Colonic mucosa (tissue), 4 donors: ENCODE results near the gene FKBP8. TPM values are rescaled to one million over a fixed set of nuclear protein-coding genes. Genes with fewer than 3 reads are reported as not detected.

Source experiments
- DNase-seq: peaks from one replicate; pipeline ENCODE4 v3.0.0-alpha.2; 2020
- H3K27ac ChIP-seq: fragments of 200-600 bp; one replicate; pipeline ENCODE4 v1.8.0; 2021
- H3K27me3 ChIP-seq: fragments of 200-600 bp; one replicate; pipeline ENCODE4 v1.8.0; 2021
- H3K36me3 ChIP-seq: fragments of 200-600 bp; one replicate; pipeline ENCODE4 v1.8.0; 2021
- H3K4me1 ChIP-seq: fragments of 200-600 bp; one replicate; pipeline ENCODE4 v1.8.0; 2021; ENCODE audit warnings: mild to moderate bottlenecking
- H3K4me3 ChIP-seq: fragments of 200-600 bp; one replicate; pipeline ENCODE4 v1.8.0; 2021
- H3K9ac ChIP-seq, 2 donors: one replicate each; pipeline ENCODE4 v1.7.0; 2013; ENCODE audit warnings: control low read depth in 2 of 2, low read depth in 2 of 2, low read length in 2 of 2
- H3K9me3 ChIP-seq: fragments of 200-600 bp; one replicate; pipeline ENCODE4 v1.8.0; 2021
- intact Hi-C: fragments of 100-400 bp; cut with DNase I; formaldehyde crosslinking; loops from one replicate; pipeline ENCODE4 v1.14.1; 2022
- total RNA-seq, 2 donors: library from RNA; stranded (reverse); fragmentation: NEBNext Ultra II Directional in 1 of 2; extraction: Animal tissue kit (Norgen Biotek cat#: 25700) in 1 of 2; gene quantifications; one replicate each; pipeline ENCODE4 v1.2.1, GENCODE V29; 2021
- TF ChIP-seq, protein P1 (sequence below): fragments of 200-600 bp; IDR thresholded peaks from one replicate; pipeline ENCODE4 v1.8.0; 2022; ENCODE audit warnings: antibody characterized with exemption, mild to moderate bottlenecking
- donor health status: healthy.
- donor health status: DM: no; HTN: no; CAD: no.
- donor health status: DM: no; HTN: no; CAD: no.

Gene FKBP8
- total RNA-seq, 2 donors from 2014 or later = 190 to 200 TPM

GRCh38 chr19:18483119-18483890, 60.1 kb downstream of the FKBP8 start:
- intact Hi-C loops = no loop called here
- H3K27ac ChIP-seq = no peak overlapping the region
- H3K27me3 ChIP-seq = no peaks in the 10 kb centered on the region
- no peak for DNase-seq
- H3K4me3 ChIP-seq = no peak overlapping the region
- no peaks in the 10 kb centered on the region for H3K9me3 ChIP-seq
- H3K9ac ChIP-seq = peak overlapping the region in 1 of 2 donors; percentile 27
- TF ChIP-seq, protein P1, sequence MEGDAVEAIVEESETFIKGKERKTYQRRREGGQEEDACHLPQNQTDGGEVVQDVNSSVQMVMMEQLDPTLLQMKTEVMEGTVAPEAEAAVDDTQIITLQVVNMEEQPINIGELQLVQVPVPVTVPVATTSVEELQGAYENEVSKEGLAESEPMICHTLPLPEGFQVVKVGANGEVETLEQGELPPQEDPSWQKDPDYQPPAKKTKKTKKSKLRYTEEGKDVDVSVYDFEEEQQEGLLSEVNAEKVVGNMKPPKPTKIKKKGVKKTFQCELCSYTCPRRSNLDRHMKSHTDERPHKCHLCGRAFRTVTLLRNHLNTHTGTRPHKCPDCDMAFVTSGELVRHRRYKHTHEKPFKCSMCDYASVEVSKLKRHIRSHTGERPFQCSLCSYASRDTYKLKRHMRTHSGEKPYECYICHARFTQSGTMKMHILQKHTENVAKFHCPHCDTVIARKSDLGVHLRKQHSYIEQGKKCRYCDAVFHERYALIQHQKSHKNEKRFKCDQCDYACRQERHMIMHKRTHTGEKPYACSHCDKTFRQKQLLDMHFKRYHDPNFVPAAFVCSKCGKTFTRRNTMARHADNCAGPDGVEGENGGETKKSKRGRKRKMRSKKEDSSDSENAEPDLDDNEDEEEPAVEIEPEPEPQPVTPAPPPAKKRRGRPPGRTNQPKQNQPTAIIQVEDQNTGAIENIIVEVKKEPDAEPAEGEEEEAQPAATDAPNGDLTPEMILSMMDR = no peak
- H3K36me3 ChIP-seq = no peaks in the 10 kb centered on the region
- H3K4me1 ChIP-seq = peaks cover 31% of the 10 kb centered on the region

Other genes with a start within 250 kb of the FKBP8 start
- gene LSM4, start 220.5 kb downstream of the FKBP8 start, total RNA-seq = 100 to 1,000 TPM; 128 to 308 TPM
- 10 to 100 TPM; 62.6 to 99.0 TPM for gene PGPEP1, start 203.0 kb downstream of the FKBP8 start, total RNA-seq
- 100 to 1,000 TPM; 120 to 159 TPM for gene GDF15, start 157.4 kb downstream of the FKBP8 start, total RNA-seq
- gene LRRC25, start 146.0 kb downstream of the FKBP8 start, total RNA-seq = 1 to 10 TPM; 1.4 to 3.9 TPM
- gene SSBP4, start 124.2 kb downstream of the FKBP8 start, total RNA-seq = 10 to 100 TPM; 40.1 to 77.3 TPM
- 10 to 100 TPM; 17.7 to 25.7 TPM for gene ISYNA1, start 105.4 kb downstream of the FKBP8 start, total RNA-seq
- 10 to 100 TPM; 16.3 to 18.6 TPM for gene ELL, start 21.5 kb downstream of the FKBP8 start, total RNA-seq
- gene KXD1, start 14.3 kb upstream of the FKBP8 start, total RNA-seq = 10 to 100 TPM; 66.8 to 80.4 TPM
- 1,000 to 10,000 TPM in 1 of 2 donors, 100 to 1,000 TPM in 1; 991 to 1,174 TPM for gene UBA52, start 28.3 kb upstream of the FKBP8 start, total RNA-seq
- 10 to 100 TPM; 46.7 to 79.6 TPM for gene REX1BD, start 45.2 kb upstream of the FKBP8 start, total RNA-seq
- 1 to 10 TPM in 1 of 2 donors, under 1 TPM in 1; 0.84 to 1.6 TPM for gene CRLF1, start 63.2 kb upstream of the FKBP8 start, total RNA-seq
- 1 to 10 TPM in 1 of 2 donors, under 1 TPM in 1; 0.27 to 1.4 TPM for gene TMEM59L, start 69.3 kb upstream of the FKBP8 start, total RNA-seq
- 10 to 100 TPM in 1 of 2 donors, 1 to 10 TPM in 1; 7.3 to 14.7 TPM for gene KLHL26, start 93.5 kb upstream of the FKBP8 start, total RNA-seq
- gene CRTC1, start 140.1 kb upstream of the FKBP8 start, total RNA-seq = 10 to 100 TPM in 1 of 2 donors, 1 to 10 TPM in 1; 7.6 to 10.3 TPM
- gene COMP, start 247.7 kb upstream of the FKBP8 start, total RNA-seq = under 1 TPM in 1 of 2 donors, not detected in 1; 0.13 TPM